ENCODE data around the gene MEGF11. TPM values are rescaled to one million over a fixed set of nuclear protein-coding genes. Genes with fewer than 3 reads are reported as not detected.

The MEGF11 gene
- total RNA-seq, 2 experiments from 2014 or later: not detected

GRCh38 chr15:66211670-66212562 lies 41.6 kb downstream of the MEGF11 start:
- CTCF ChIA-PET: no interaction called here

DNA sequence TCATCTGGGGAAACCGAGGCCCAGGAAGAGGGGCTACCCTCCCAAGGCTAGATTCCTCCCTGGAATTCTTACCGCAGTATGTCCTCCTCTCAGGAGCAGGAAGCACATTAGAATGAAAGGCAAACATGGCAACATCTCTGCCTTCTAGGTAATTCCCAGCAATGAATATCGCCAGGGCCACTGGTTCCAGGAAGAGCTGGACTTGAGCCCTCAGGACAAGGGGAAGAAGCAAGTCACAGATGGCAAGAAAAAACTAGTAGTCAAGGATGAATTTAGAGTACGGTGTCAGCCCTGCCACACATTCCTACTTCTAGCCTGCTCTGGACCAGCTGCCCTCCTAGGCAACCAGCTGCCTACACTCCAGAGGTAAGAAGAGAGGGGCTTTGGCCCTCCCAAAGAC lies 42.9 kb downstream of the MEGF11 start:
- no peak overlapping the region for H3K27ac Mint-ChIP-seq
- H3K4me1 Mint-ChIP-seq: peaks cover 3% of the 10 kb centered on the region
- no peaks in the 10 kb centered on the region for H3K9me3 Mint-ChIP-seq (ENCODE audit: low read depth)
- DNase-seq: no peak
- CTCF ChIA-PET: no interaction called here
- H3K36me3 Mint-ChIP-seq: no peaks in the 10 kb centered on the region
- no peak for ATAC-seq
- H3K4me3 Mint-ChIP-seq: no peak overlapping the region
- H3K27me3 Mint-ChIP-seq: peaks cover 37% of the 10 kb centered on the region

More at GRCh38 chr15:66211670-66212562, 41.6 kb downstream of the MEGF11 start:
- no peak overlapping the region for H3K27ac Mint-ChIP-seq
- H3K27me3 Mint-ChIP-seq: peaks cover 27% of the 10 kb centered on the region
- ATAC-seq (no peak), DNase-seq (no peak)
- no peaks in the 10 kb centered on the region for H3K36me3 Mint-ChIP-seq
- no peak overlapping the region for H3K4me3 Mint-ChIP-seq
- peaks cover 3% of the 10 kb centered on the region for H3K4me1 Mint-ChIP-seq
- H3K9me3 Mint-ChIP-seq (ENCODE audit: low read depth): no peaks in the 10 kb centered on the region

- CTCF ChIA-PET: no interaction called here
- ATAC-seq: no peak
- DNase-seq: no peak
- Mint-ChIP-seq H3K4me3 (no peak overlapping the region), H3K27me3 (peaks cover 13% of the 10 kb centered on the region), H3K9me3 (ENCODE audit: low read depth) (no peaks in the 10 kb centered on the region), H3K27ac (no peak overlapping the region), H3K4me1 (peaks cover 4% of the 10 kb centered on the region), H3K36me3 (no peaks in the 10 kb centered on the region)
Measured at GRCh38 chr15:66198757-66199156, 54.8 kb downstream of the MEGF11 start.

GRCh38 chr15:66196602-66197001 lies 56.9 kb downstream of the MEGF11 start:
- CTCF ChIA-PET: no interaction called here
- no peaks in the 10 kb centered on the region for H3K9me3 Mint-ChIP-seq (ENCODE audit: low read depth)
- H3K4me3 Mint-ChIP-seq: no peak overlapping the region
- no peak for DNase-seq
- peaks cover 13% of the 10 kb centered on the region for H3K27me3 Mint-ChIP-seq
- ATAC-seq: no peak
- H3K36me3 Mint-ChIP-seq: no peaks in the 10 kb centered on the region
- H3K27ac Mint-ChIP-seq: no peak overlapping the region
- peaks cover 4% of the 10 kb centered on the region for H3K4me1 Mint-ChIP-seq

DNA sequence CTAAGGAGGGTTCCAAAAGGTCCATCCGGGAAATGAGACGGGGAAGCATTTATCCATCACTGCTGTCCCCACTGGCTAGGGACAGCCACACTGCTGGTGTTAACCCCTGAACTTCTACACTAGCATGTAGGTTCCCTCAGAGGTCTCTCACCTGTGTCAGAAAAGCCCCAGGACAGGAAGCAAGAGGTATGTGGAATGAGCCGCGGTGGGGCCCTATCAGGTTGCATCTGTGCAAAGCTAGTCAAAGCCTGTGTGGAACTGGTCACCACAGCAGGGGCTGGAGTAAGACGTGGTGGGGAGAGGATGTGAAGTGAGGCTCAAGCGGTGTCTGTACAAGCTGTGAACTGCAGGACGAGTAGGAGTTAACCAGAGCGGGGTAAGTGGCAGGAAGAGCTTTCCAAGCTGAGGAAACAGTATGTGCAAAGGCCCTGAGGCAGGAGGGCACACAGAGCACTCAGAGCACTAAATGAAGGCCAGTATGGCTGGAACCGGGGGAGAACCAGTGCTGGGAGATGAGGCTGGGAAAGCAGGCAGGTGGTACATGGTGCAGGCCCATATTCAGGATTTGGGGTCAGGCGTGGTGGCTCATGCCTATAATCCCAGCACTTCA lies 57.8 kb downstream of the MEGF11 start:
- ATAC-seq (no peak), DNase-seq (no peak)
- CTCF ChIA-PET: no interaction called here
- Mint-ChIP-seq H3K36me3 (no peaks in the 10 kb centered on the region), H3K9me3 (ENCODE audit: low read depth) (no peaks in the 10 kb centered on the region), H3K27me3 (peaks cover 13% of the 10 kb centered on the region), H3K27ac (no peak overlapping the region), H3K4me3 (no peak overlapping the region), H3K4me1 (peaks cover 4% of the 10 kb centered on the region)

DNA sequence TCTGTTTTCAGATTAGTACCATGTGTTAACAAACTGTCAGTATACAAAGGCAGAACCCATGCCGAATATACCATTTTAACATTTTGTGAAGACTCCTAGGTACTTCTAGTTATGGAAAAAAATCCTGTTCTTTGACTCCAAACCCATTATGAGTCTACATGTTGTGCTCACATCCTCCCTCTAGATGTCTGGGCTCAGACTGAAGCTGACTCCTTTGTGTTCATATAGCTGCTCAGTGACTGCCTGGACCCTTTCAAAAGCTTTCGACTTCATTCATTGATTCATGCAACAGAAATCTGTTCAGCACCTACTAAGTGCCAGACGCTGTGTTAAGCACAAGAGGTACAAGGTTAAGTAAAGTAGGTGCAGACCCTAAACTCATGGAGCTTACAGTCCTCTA lies 60.5 kb downstream of the MEGF11 start:
- Mint-ChIP-seq H3K36me3 (no peaks in the 10 kb centered on the region), H3K9me3 (ENCODE audit: low read depth) (no peaks in the 10 kb centered on the region), H3K4me1 (peaks cover 4% of the 10 kb centered on the region), H3K27me3 (peaks cover 11% of the 10 kb centered on the region), H3K4me3 (no peak overlapping the region), H3K27ac (no peak overlapping the region)
- DNase-seq: no peak
- CTCF ChIA-PET: interaction anchor here (0.8 to 1.1 kb wide), 2 partner anchors 94 to 330 kb away, joined by 3 read pairs; no protein-coding TSS in a partner anchor
- ATAC-seq: no peak

GRCh38 chr15:66190746-66191145 lies 62.8 kb downstream of the MEGF11 start:
- H3K4me3 Mint-ChIP-seq: no peak overlapping the region
- H3K4me1 Mint-ChIP-seq: no peaks in the 10 kb centered on the region
- no peak for ATAC-seq
- peaks cover 10% of the 10 kb centered on the region for H3K27me3 Mint-ChIP-seq
- no peaks in the 10 kb centered on the region for H3K9me3 Mint-ChIP-seq (ENCODE audit: low read depth)
- H3K27ac Mint-ChIP-seq: no peak overlapping the region
- no peak for DNase-seq
- no peaks in the 10 kb centered on the region for H3K36me3 Mint-ChIP-seq
- CTCF ChIA-PET: no interaction called here

DNA sequence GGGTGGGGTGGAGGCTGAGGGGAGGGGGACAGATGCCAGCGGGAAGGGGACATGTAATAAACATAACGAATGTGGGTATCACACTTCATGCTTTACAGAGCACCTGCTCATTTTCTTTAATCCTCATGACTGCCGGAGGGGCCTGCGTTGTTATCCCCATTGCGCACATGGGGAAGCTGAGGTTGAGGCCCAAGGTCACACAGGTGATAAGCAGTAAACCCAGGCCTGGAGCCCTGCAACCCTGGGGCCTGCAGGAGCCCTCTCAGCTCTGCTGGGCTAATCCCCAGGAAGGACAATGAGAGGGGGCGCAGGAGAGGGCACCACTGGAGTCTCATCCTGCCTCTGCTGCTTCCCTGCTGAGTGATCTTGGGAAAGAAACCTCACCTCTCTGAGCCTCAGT lies 64.3 kb downstream of the MEGF11 start:
- DNase-seq (no peak), ATAC-seq (no peak)
- Mint-ChIP-seq H3K4me3 (no peak overlapping the region), H3K27me3 (peaks cover 19% of the 10 kb centered on the region), H3K4me1 (no peaks in the 10 kb centered on the region), H3K27ac (no peak overlapping the region), H3K9me3 (ENCODE audit: low read depth) (no peaks in the 10 kb centered on the region), H3K36me3 (no peaks in the 10 kb centered on the region)
- CTCF ChIA-PET: no interaction called here

- Mint-ChIP-seq H3K27me3 (peaks cover 27% of the 10 kb centered on the region), H3K36me3 (no peaks in the 10 kb centered on the region), H3K4me1 (no peaks in the 10 kb centered on the region), H3K4me3 (no peak overlapping the region), H3K27ac (no peak overlapping the region), H3K9me3 (ENCODE audit: low read depth) (no peaks in the 10 kb centered on the region)
- CTCF ChIA-PET: no interaction called here
- DNase-seq (no peak), ATAC-seq (no peak)
Measured at GRCh38 chr15:66188464-66188863, 65.1 kb downstream of the MEGF11 start.

DNA sequence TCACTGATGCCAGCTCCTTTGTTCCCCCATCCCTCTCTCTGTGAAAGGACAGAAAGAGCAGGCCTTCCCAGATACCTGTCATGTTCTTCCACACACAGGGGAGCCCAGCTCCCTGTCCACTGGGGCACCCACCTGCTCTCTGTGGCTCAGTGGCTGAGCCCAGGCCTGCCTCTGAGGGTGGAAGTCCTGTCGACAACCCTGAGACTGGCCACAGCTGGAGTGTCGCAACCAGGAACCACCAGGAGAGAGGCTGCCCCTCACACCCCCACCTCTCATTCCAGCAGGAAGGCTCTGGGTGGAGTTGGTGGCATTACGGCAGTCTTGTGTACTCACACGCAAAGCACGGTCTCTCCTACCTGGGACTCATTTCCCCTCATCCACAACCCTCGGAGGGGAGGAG lies 66.3 kb downstream of the MEGF11 start:
- no peak overlapping the region for H3K4me3 Mint-ChIP-seq

DNA sequence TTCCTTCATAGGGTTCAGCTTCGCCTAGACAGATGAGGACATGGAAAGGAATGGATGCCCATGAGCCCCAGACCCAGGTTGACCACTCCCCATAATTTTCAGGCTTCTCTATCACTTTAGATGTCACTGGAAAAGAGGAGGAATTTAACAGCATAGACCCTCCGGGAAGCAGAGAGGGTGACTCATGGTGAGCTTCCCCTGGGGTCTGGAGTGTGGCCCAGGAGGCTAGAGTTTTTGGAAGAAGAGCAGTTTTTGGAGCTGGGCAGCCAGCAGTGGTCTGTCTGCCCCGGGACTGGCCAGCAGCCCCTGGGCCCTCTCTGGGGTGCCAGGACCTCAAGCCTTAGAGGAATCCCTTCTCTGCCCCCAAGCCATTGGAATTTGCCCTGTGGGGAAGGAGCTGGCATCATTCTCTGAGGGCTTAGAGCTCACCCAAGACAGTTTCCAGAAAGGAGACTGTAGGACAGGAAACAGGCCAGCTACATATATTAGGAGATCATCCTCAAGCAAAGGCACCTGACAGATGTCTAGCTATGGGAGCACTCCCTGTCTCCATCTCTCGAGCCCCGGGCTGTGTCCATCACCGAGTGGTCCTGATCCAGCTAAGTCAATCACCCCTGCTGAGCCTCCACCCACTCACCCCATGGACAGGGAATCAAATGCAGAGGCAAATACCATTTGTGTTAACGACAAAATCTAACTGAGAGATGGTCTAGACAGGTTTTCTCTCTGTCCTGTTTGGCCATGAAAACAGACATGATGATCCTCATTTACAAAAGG lies 67.3 kb downstream of the MEGF11 start:
- H3K27ac Mint-ChIP-seq: no peak overlapping the region
- CTCF ChIA-PET: interaction anchor here (1.1 kb wide), 1 partner anchor 10 kb away, joined by 3 read pairs; no protein-coding TSS in a partner anchor
- ATAC-seq (no peak), DNase-seq (no peak)
- H3K4me1 Mint-ChIP-seq: no peaks in the 10 kb centered on the region
- no peaks in the 10 kb centered on the region for H3K36me3 Mint-ChIP-seq
- H3K9me3 Mint-ChIP-seq (ENCODE audit: low read depth): no peaks in the 10 kb centered on the region
- H3K27me3 Mint-ChIP-seq: peaks cover 44% of the 10 kb centered on the region
- no peak overlapping the region for H3K4me3 Mint-ChIP-seq

More for the DNA sequence above, 66.3 kb downstream of the MEGF11 start:
- DNase-seq: no peak
- Mint-ChIP-seq H3K27me3 (peaks cover 39% of the 10 kb centered on the region), H3K27ac (no peak overlapping the region), H3K9me3 (ENCODE audit: low read depth) (no peaks in the 10 kb centered on the region), H3K4me1 (no peaks in the 10 kb centered on the region), H3K36me3 (no peaks in the 10 kb centered on the region)
- CTCF ChIA-PET: interaction anchor here (1.1 kb wide), 1 partner anchor 11 kb away, joined by 3 read pairs; no protein-coding TSS in a partner anchor
- no peak for ATAC-seq

DNA sequence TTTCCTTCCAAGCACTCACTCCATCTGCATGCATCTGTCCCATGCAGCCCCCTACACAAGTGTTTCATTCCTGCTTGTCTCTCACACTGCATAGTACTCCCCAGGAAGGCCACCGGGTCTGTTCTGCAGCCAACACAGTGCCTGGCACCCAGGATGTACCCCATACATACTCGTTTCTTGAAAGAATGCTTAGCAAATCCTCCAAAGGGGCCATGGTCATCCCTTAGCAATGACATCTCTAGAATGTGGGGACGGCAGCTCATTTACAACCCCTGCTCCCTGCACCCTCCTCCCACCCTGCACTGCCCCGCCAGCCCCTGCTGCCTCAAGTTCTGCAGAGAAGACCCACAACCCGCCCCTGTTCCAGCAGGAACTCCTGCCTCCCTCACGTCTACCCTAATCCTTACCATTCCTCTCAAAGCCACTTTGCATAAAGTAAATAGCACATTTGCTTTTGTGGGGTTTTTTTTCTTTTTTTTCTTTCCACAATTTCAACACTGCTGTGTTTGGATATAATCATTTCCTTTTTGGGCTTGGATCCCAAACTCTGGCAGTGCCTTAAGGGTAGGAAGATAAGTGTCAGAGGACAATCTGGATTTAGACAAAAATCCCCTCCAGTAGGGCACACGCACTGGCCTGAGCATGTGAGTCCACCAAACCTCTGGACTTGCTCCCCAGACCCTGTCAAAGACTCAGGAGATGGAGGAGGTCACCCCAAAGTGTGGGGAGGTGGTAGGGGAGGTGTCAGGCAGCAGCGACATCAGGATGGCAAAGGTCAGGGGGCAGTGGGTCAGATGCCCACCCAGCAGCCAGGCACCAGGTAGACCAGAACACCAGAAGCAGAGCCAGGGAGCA lies 68.4 kb downstream of the MEGF11 start:
- Mint-ChIP-seq H3K4me1 (no peaks in the 10 kb centered on the region), H3K27ac (no peak overlapping the region), H3K36me3 (no peaks in the 10 kb centered on the region), H3K27me3 (peaks cover 53% of the 10 kb centered on the region), H3K4me3 (no peak overlapping the region), H3K9me3 (ENCODE audit: low read depth) (no peaks in the 10 kb centered on the region)
- ATAC-seq (no peak), DNase-seq (no peak)
- CTCF ChIA-PET: interaction anchor here (0.7 kb wide), 1 partner anchor 334 kb away, joined by 4 read pairs; no protein-coding TSS in a partner anchor

DNA sequence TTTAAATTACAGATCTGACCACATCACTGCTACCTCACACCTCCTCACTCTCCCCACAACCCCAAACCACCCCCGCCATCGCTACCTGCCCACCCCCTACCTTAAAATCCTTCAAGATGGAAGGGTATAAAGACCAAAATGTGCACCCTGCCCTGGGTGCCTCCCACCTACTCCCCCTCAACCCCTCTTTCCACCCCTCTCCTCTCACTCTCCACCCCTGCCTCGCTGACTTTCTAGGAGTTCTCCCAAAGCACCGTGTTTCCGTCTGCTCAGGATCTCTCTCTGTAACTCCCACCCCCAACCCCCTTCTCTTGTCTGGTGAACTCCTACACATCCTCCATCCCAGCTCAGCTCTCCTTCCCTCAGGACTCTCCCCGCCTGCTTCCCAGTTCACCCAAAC lies 69.1 kb downstream of the MEGF11 start:
- peaks cover 57% of the 10 kb centered on the region for H3K27me3 Mint-ChIP-seq
- no peaks in the 10 kb centered on the region for H3K4me1 Mint-ChIP-seq
- ATAC-seq: no peak

More for the DNA sequence above, 69.1 kb downstream of the MEGF11 start:
- Mint-ChIP-seq H3K9me3 (ENCODE audit: low read depth) (no peaks in the 10 kb centered on the region), H3K27ac (no peak overlapping the region), H3K4me3 (no peak overlapping the region), H3K36me3 (no peaks in the 10 kb centered on the region)
- CTCF ChIA-PET: interaction anchor here (0.7 kb wide), 1 partner anchor 335 kb away, joined by 4 read pairs; no protein-coding TSS in a partner anchor
- no peak for DNase-seq
